NCI-H1694 treated with DMSO at 0.1 percent for 48 hours (cell line): Measurements from ENCODE around the gene NTF3.
"Not testable (repeated sequence)": the region's sequence is repeated elsewhere in the genome, so short reads cannot be mapped to it uniquely, and the experiment has no call there.

Experiments used
- DNase-seq: peaks from one replicate; lab custom pipeline; 2025; lab: John Stamatoyannopoulos, UW

The NTF3 gene

GRCh38 chr12:5534426-5535199, 102.7 kb downstream of the NTF3 start:
- DNase-seq: no peak

GRCh38 chr12:5535541-5535940, 103.6 kb downstream of the NTF3 start:
- DNase-seq: no peak

- DNase-seq: not testable (repeated sequence)
Observed at GRCh38 chr12:5537026-5537615, 105.2 kb downstream of the NTF3 start.

DNA sequence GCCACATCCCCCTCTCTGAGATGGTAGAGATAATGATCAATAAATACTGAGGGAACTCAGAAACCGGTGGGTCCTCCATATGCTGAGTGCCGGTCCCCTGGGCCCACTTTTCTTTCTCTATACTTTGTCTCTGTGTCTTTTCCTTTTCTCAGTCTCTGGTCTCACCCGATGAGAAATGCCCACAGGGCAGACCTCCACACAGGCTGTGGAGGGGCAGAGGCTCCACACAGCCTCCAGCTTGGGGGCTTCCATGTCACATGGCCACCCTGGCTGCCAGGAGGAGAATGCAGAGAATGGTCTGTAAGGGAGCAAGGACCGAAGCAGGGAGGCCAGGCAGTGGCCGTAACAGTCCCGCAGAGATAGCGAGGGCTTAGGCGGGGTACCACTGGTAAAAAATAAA, 105.9 kb downstream of the NTF3 start:
- no peak for DNase-seq
